Vagina (tissue), 2 donors: ENCODE data around the gene OR2Y1.

Experiments
- CTCF ChIP-seq, 3 experiments: fragments of 450-650 bp in 2 of 3; fragments of 200-600 bp in 1 of 3; sonication (generic) in 1 of 3; IDR thresholded peaks; one replicate each; pipeline ENCODE4 v1.5.1; 2017 to 2019; ENCODE audit warnings: antibody characterized with exemption in 3 of 3, mild to moderate bottlenecking in 2 of 3, moderate library complexity in 2 of 3
- POLR2A ChIP-seq, 2 donors: fragments of 450-650 bp; IDR thresholded peaks; one replicate each; pipeline ENCODE4 v1.6.1; 2017; ENCODE audit warnings: antibody characterized with exemption in 2 of 2, mild to moderate bottlenecking in 2 of 2, moderate library complexity in 2 of 2
- POLR2AphosphoS5 ChIP-seq, 2 donors: sonication (generic); formaldehyde crosslinking; IDR thresholded peaks; one replicate each; pipeline ENCODE4 v1.9.0; 2017; ENCODE audit warnings: antibody characterized with exemption in 2 of 2, mild to moderate bottlenecking in 2 of 2, low read depth in 1 of 2; ENCODE audit not compliant: insufficient read depth in 1 of 2

- TF ChIP-seq CTCF (IDR thresholded peaks at IDR 0.05): no peak
- TF ChIP-seq POLR2A (IDR thresholded peaks at IDR 0.05): no peak
- TF ChIP-seq POLR2AphosphoS5 (IDR thresholded peaks at IDR 0.05; ENCODE audit: insufficient read depth in 1 of 2, low read depth in 1 of 2): no peak
Measured at GRCh38 chr5:180690562-180690961, 49.3 kb downstream of the OR2Y1 start.
